Neuronal stem cell (in vitro differentiated cells): ENCODE measurements around the gene PLA2G4A.

Experiments
- DNase-seq: peaks from one replicate; pipeline ENCODE4 v3.0.0-alpha.2; 2013; ENCODE audit warnings: low spot score
- H2AFZ ChIP-seq: one replicate; pipeline ENCODE4 v1.6.1; 2013; ENCODE audit warnings: mild to moderate bottlenecking, low read length, inconsistent platforms
- H2AK5ac ChIP-seq: 2 replicates; pipeline ENCODE4 v1.6.1; 2013; ENCODE audit warnings: low read depth, mild to moderate bottlenecking, inconsistent platforms, low read length, moderate library complexity, mixed read lengths
- H2BK120ac ChIP-seq: 2 replicates; pipeline ENCODE4 v1.6.1; 2013; ENCODE audit warnings: low read depth, mild to moderate bottlenecking, inconsistent platforms, low read length, moderate library complexity, mixed read lengths
- H2BK12ac ChIP-seq: one replicate; pipeline ENCODE4 v1.6.1; 2013; ENCODE audit warnings: low read length, inconsistent platforms
- H2BK15ac ChIP-seq: 2 replicates; pipeline ENCODE4 v1.6.1; 2013; ENCODE audit warnings: mild to moderate bottlenecking, low read length, inconsistent platforms, mixed read lengths
- H2BK5ac ChIP-seq: one replicate; pipeline ENCODE4 v1.6.1; 2013; ENCODE audit warnings: inconsistent platforms, mild to moderate bottlenecking, low read length, moderate library complexity
- H3K14ac ChIP-seq: one replicate; pipeline ENCODE4 v1.6.1; 2013; ENCODE audit warnings: low read length, inconsistent platforms
- H3K18ac ChIP-seq: 2 replicates; pipeline ENCODE4 v1.6.1; 2013; ENCODE audit warnings: low read length, inconsistent platforms
- H3K23ac ChIP-seq: 2 replicates; pipeline ENCODE4 v1.6.1; 2013; ENCODE audit warnings: low read depth, mild to moderate bottlenecking, mixed read lengths, low read length, inconsistent platforms; ENCODE audit not compliant: poor library complexity
- H3K27ac ChIP-seq: replicated peaks from 3 replicates; pipeline ENCODE4 v1.5.1; 2013; ENCODE audit warnings: low read length, inconsistent platforms
- H3K27me3 ChIP-seq, 3 experiments: 2 replicates each; pipeline ENCODE4 v1.6.1; 2013; ENCODE audit warnings: low read length in 3 of 3, mild to moderate bottlenecking in 2 of 3, inconsistent platforms in 1 of 3, low read depth in 1 of 3, mixed read lengths in 1 of 3, moderate library complexity in 1 of 3; ENCODE audit not compliant: control insufficient read depth in 3 of 3, insufficient read depth in 3 of 3
- H3K36me3 ChIP-seq, 2 donors: replicated peaks in 1 of 2; 2 replicates each; pipeline ENCODE4 v1.6.1; 2013; ENCODE audit warnings: low read length in 2 of 2; ENCODE audit not compliant: control insufficient read depth in 2 of 2, insufficient read depth in 2 of 2
- H3K4ac ChIP-seq: 2 replicates; pipeline ENCODE4 v1.6.1; 2013; ENCODE audit warnings: inconsistent platforms, mild to moderate bottlenecking, low read length, moderate library complexity
- H3K4me1 ChIP-seq, 2 donors: 1 replicate in 1 of 2; 2 replicates in 1 of 2; pipeline ENCODE4 v1.6.1; 2013; ENCODE audit warnings: low read length in 2 of 2, low read depth in 1 of 2; ENCODE audit not compliant: control insufficient read depth in 2 of 2, insufficient read depth in 1 of 2
- H3K4me2 ChIP-seq: one replicate; pipeline ENCODE4 v1.6.1; 2013; ENCODE audit warnings: mild to moderate bottlenecking, low read length, inconsistent platforms; ENCODE audit not compliant: insufficient read depth, poor library complexity, severe bottlenecking
- H3K4me3 ChIP-seq, 2 donors: 2 replicates each; pipeline ENCODE4 v1.5.1; 2013; ENCODE audit warnings: low read length in 2 of 2, mild to moderate bottlenecking in 2 of 2, inconsistent platforms in 1 of 2, moderate library complexity in 1 of 2
- H3K79me1 ChIP-seq: one replicate; pipeline ENCODE4 v1.6.1; 2013; ENCODE audit warnings: low read depth, mild to moderate bottlenecking, inconsistent platforms, low read length, moderate library complexity
- H3K9ac ChIP-seq: one replicate; pipeline ENCODE4 v1.6.1; 2013; ENCODE audit warnings: mild to moderate bottlenecking, low read depth, low read length, inconsistent platforms; ENCODE audit not compliant: poor library complexity
- H3K9me3 ChIP-seq, 2 donors: replicated peaks in 1 of 2; 2 replicates each; pipeline versions ENCODE3 to v1.6.1; 2013; ENCODE audit warnings: low read length in 2 of 2, mild to moderate bottlenecking in 2 of 2, inconsistent platforms in 1 of 2, low read depth in 1 of 2, mixed read lengths in 1 of 2, moderate library complexity in 1 of 2; ENCODE audit not compliant: control insufficient read depth in 2 of 2, insufficient read depth in 1 of 2
- H4K8ac ChIP-seq: one replicate; pipeline ENCODE4 v1.6.1; 2013; ENCODE audit warnings: low read depth, mild to moderate bottlenecking, inconsistent platforms, low read length, moderate library complexity
- H4K91ac ChIP-seq: one replicate; pipeline ENCODE4 v1.6.1; 2013; ENCODE audit warnings: low read length, low read depth, mild to moderate bottlenecking, inconsistent platforms; ENCODE audit not compliant: poor library complexity
- WGBS, 2 donors: extraction: QIAGEN DNeasy Blood & Tissue Kit; methylation state at CpG; one replicate each; pipeline ENCODE4 v1.1.7; 2013; ENCODE audit warnings: missing lambda C conversion rate in 2 of 2, mixed read lengths in 1 of 2; ENCODE audit not compliant: insufficient read length in 2 of 2, insufficient replicate concordance in 1 of 2; ENCODE audit errors: extremely low coverage in 2 of 2; 5-methylcytosine and 5-hydroxymethylcytosine counted together

The PLA2G4A gene

GRCh38 chr1:186873687-186874086 is 44.9 kb downstream of the PLA2G4A start:
- Histone ChIP-seq H2BK5ac (no peak overlapping the region), H3K4me2 (no peak overlapping the region), H2AFZ (no peak overlapping the region), H3K4me3 (no peak overlapping the region), H3K79me1 (no peaks in the 10 kb centered on the region), H3K4ac (no peak overlapping the region), H4K91ac (no peak overlapping the region), H2BK120ac (no peak overlapping the region), H2BK12ac (no peak overlapping the region), H3K9ac (no peak overlapping the region), H2AK5ac (no peak overlapping the region), H2BK15ac (no peak overlapping the region), H3K23ac (no peak overlapping the region), H3K14ac (no peak overlapping the region), H3K27me3 (no peaks in the 10 kb centered on the region), H3K18ac (no peak overlapping the region), H4K8ac (no peak overlapping the region), H3K4me1 (peaks cover 0 to 6% of the 10 kb centered on the region in 2 donors), H3K36me3 (no peaks in the 10 kb centered on the region), H3K27ac (no peak overlapping the region), H3K9me3 (no peaks in the 10 kb centered on the region)
- WGBS, 2 donors: no CpG with 5 or more reads among the region's 1 CpG
- DNase-seq: no peak

GRCh38 chr1:186875896-186876835 is 47.4 kb downstream of the PLA2G4A start:
- no peaks in the 10 kb centered on the region for H3K79me1 ChIP-seq
- no peak overlapping the region for H3K4me2 ChIP-seq
- H4K91ac ChIP-seq: no peak overlapping the region
- H2AK5ac ChIP-seq: no peak overlapping the region
- H2BK5ac ChIP-seq: no peak overlapping the region
- no peak overlapping the region for H3K27ac ChIP-seq
- H3K4ac ChIP-seq: no peak overlapping the region
- H4K8ac ChIP-seq: no peak overlapping the region
- no peaks in the 10 kb centered on the region for H3K27me3 ChIP-seq
- H3K23ac ChIP-seq: no peak overlapping the region
- H3K4me3 ChIP-seq: no peak overlapping the region
- H3K9ac ChIP-seq: no peak overlapping the region
- H3K14ac ChIP-seq: no peak overlapping the region
- DNase-seq: no peak
- no peak overlapping the region for H2BK15ac ChIP-seq
- no peak overlapping the region for H2BK12ac ChIP-seq
- H3K18ac ChIP-seq: no peak overlapping the region
- H2AFZ ChIP-seq: peak overlapping the region; percentile 33
- H3K36me3 ChIP-seq: no peaks in the 10 kb centered on the region
- no peak overlapping the region for H2BK120ac ChIP-seq
- WGBS, 2 donors: no CpG with 5 or more reads among the region's 12 CpGs
- H3K9me3 ChIP-seq: no peaks in the 10 kb centered on the region
- H3K4me1 ChIP-seq: peaks cover 0 to 6% of the 10 kb centered on the region in 2 donors

GRCh38 chr1:186878356-186878755 is 49.6 kb downstream of the PLA2G4A start:
- DNase-seq: no peak
- H3K4ac ChIP-seq: no peak overlapping the region
- peaks cover 0 to 3% of the 10 kb centered on the region in 2 donors for H3K4me1 ChIP-seq
- no peak overlapping the region for H2BK120ac ChIP-seq
- no peak overlapping the region for H3K14ac ChIP-seq
- H3K79me1 ChIP-seq: no peaks in the 10 kb centered on the region
- H2BK15ac ChIP-seq: no peak overlapping the region
- no peak overlapping the region for H3K27ac ChIP-seq
- H3K36me3 ChIP-seq: no peaks in the 10 kb centered on the region
- no peak overlapping the region for H4K91ac ChIP-seq
- H3K27me3 ChIP-seq: no peaks in the 10 kb centered on the region
- H3K9me3 ChIP-seq: no peaks in the 10 kb centered on the region
- no peak overlapping the region for H4K8ac ChIP-seq
- no peak overlapping the region for H3K4me2 ChIP-seq
- no peak overlapping the region for H3K9ac ChIP-seq
- H2AK5ac ChIP-seq: no peak overlapping the region
- no peak overlapping the region for H3K18ac ChIP-seq
- H2AFZ ChIP-seq: no peak overlapping the region
- H3K4me3 ChIP-seq: no peak overlapping the region
- no peak overlapping the region for H2BK12ac ChIP-seq
- H2BK5ac ChIP-seq: no peak overlapping the region
- no CpG with 5 or more reads among the region's 2 CpGs for WGBS, 2 donors
- no peak overlapping the region for H3K23ac ChIP-seq

GRCh38 chr1:186880982-186881381 is 52.2 kb downstream of the PLA2G4A start:
- no CpG with 5 or more reads among the region's 1 CpG for WGBS, 2 donors
- peaks cover 0 to 3% of the 10 kb centered on the region in 2 donors for H3K4me1 ChIP-seq

More at GRCh38 chr1:186880982-186881381, 52.2 kb downstream of the PLA2G4A start:
- no peak overlapping the region for H3K14ac ChIP-seq
- H3K27me3 ChIP-seq: no peaks in the 10 kb centered on the region
- DNase-seq: no peak
- no peak overlapping the region for H3K18ac ChIP-seq
- no peaks in the 10 kb centered on the region for H3K79me1 ChIP-seq
- H2BK15ac ChIP-seq: no peak overlapping the region
- H2AK5ac ChIP-seq: no peak overlapping the region
- no peaks in the 10 kb centered on the region for H3K9me3 ChIP-seq
- H4K8ac ChIP-seq: no peak overlapping the region
- no peak overlapping the region for H3K4me2 ChIP-seq
- no peak overlapping the region for H3K4me3 ChIP-seq
- H3K23ac ChIP-seq: no peak overlapping the region
- no peak overlapping the region for H2BK12ac ChIP-seq
- no peak overlapping the region for H3K9ac ChIP-seq
- H3K36me3 ChIP-seq: no peaks in the 10 kb centered on the region
- no peak overlapping the region for H2BK120ac ChIP-seq
- H3K4ac ChIP-seq: no peak overlapping the region
- H2AFZ ChIP-seq: peak overlapping the region; percentile 30
- no peak overlapping the region for H2BK5ac ChIP-seq
- H3K27ac ChIP-seq: no peak overlapping the region
- no peak overlapping the region for H4K91ac ChIP-seq
